Kidney (tissue), 14 donors: ENCODE results near the gene KLHL29. TPM values are rescaled to one million over a fixed set of nuclear protein-coding genes. Genes with fewer than 3 reads are reported as not detected.
A peak's percentile ranks its signal among the peaks of the same experiment; 100 is the strongest.

Experiments used
- DNase-seq, 5 donors: peaks; one replicate each; pipeline ENCODE4 v3.0.0-alpha.2; 2013 to 2020
- FAIRE-seq: peaks from 2 replicates; lab custom pipeline; 2012; peaks lifted over from hg19 to GRCh38; lab: Jason Lieb, UNC
- H3K27ac ChIP-seq, 2 donors: one replicate each; pipeline ENCODE4 v1.7.0; 2013; ENCODE audit warnings: low read depth in 2 of 2, low read length in 2 of 2, inconsistent platforms in 1 of 2
- H3K27me3 ChIP-seq: one replicate; pipeline ENCODE4 v1.7.1; 2013; ENCODE audit warnings: low read length, inconsistent platforms; ENCODE audit not compliant: control insufficient read depth, insufficient read depth
- H3K36me3 ChIP-seq, 3 donors: one replicate each; pipeline versions ENCODE4 v1.7.0 to v1.7.1; 2013; ENCODE audit warnings: low read length in 3 of 3, control low read depth in 1 of 3, inconsistent platforms in 1 of 3; ENCODE audit not compliant: insufficient read depth in 3 of 3, control insufficient read depth in 2 of 3
- H3K4me1 ChIP-seq, 3 donors: one replicate each; pipeline versions ENCODE4 v1.7.0 to v1.7.1; 2013; ENCODE audit warnings: low read length in 3 of 3, inconsistent platforms in 1 of 3, low read depth in 1 of 3; ENCODE audit not compliant: control insufficient read depth in 2 of 3, insufficient read depth in 2 of 3
- H3K4me3 ChIP-seq, 3 donors: one replicate each; pipeline versions ENCODE4 v1.7.0 to v1.8.1; 2013; ENCODE audit warnings: low read length in 3 of 3, control low read depth in 1 of 3, inconsistent platforms in 1 of 3
- H3K9ac ChIP-seq, 3 donors: one replicate each; pipeline versions ENCODE4 v1.7.0 to v1.7.1; 2013; ENCODE audit warnings: low read length in 3 of 3, control low read depth in 1 of 3, inconsistent platforms in 1 of 3
- H3K9me3 ChIP-seq, 3 donors: one replicate each; pipeline versions ENCODE4 v1.7.0 to v1.7.1; 2013; ENCODE audit warnings: low read length in 3 of 3, control low read depth in 1 of 3, inconsistent platforms in 1 of 3; ENCODE audit not compliant: control insufficient read depth in 2 of 3, insufficient read depth in 1 of 3
- CTCF ChIP-seq: IDR thresholded peaks from 3 replicates; pipeline ENCODE4 v1.5.1; 2012; ENCODE audit warnings: mild to moderate bottlenecking, moderate library complexity, borderline replicate concordance; ENCODE audit not compliant: insufficient read depth; ENCODE audit errors: extremely low read depth
- intact Hi-C: fragments of 100-400 bp; cut with DNase I; formaldehyde crosslinking; loops from one replicate; pipeline ENCODE4 v1.11.1; 2022
- polyA plus RNA-seq: library from polyadenylated mRNA; stranded (reverse); fragments of 350-450 nt; fragmentation: Illumina TruSeq; extraction: RNeasy Lipid Tissue Mini Kit (QIAGEN cat#74804); gene quantifications from one replicate; pipeline ENCODE4 v1.2.3, GENCODE V29; 2014; ENCODE audit warnings: low read depth, low replicate concordance; ENCODE audit not compliant: insufficient read depth
- total RNA-seq: library from RNA; stranded (reverse); fragmentation: NEBNext Ultra II Directional; extraction: Animal tissue kit (Norgen Biotek cat#: 25700); gene quantifications from one replicate; pipeline ENCODE4 v1.2.1, GENCODE V29; 2021
- donor health status: control.
- donor health status: control.
- donor health status: control.
- donor health status: control.
- donor health status: control.
- donor health status: DM: yes; HTN: yes; CAD: no.
- donor health status: Normal renal cell carcinoma (clear cell type).

Gene KLHL29
- total and polyA plus RNA-seq, 2 donors from 2014 or later = 1.5 to 10.5 TPM

DNA sequence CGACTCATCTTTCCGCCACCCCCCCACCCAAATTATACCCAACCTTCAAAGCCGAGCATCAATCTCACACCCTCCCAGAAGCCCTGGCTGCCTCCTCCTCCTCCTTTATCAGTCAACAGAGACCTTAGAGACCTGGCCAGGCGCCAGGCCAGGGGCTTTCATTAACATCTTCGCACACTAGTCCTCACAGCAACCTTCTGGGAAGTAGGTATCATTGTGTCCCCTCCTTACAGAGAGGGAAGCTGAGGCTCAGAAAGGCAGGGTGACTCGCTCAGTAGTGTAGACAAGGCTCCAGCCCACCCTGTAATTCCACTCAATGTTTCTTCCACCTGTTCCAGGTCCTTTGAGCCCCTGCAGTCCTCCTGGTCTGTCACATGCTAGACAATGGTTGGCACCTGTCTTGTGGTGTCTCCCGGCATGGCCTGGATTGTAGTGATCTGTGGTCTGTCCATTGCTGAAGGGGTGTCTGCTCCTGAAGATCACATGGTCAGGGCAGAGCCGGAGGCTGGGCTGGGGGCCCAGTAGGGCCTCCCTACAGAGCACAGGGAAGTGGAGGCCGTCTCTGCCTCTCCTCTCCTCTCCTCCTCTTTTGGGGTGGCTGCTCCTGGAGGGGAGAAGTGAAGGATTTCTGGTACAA lies 36.0 kb downstream of the KLHL29 start:
- DNase-seq (no peak), FAIRE-seq (no peak)
- peaks cover 5 to 8% (median 7%) of the 10 kb centered on the region in 3 donors for H3K4me1 ChIP-seq
- H3K36me3 ChIP-seq = no peaks in the 10 kb centered on the region
- H3K9me3 ChIP-seq = no peaks in the 10 kb centered on the region
- H3K9ac ChIP-seq = no peak overlapping the region
- H3K27ac ChIP-seq = no peak overlapping the region
- no peak for TF ChIP-seq CTCF
- H3K4me3 ChIP-seq = no peak overlapping the region
- intact Hi-C loops = no loop called here
- no peaks in the 10 kb centered on the region for H3K27me3 ChIP-seq

GRCh38 chr2:23422089-23423061 lies 37.4 kb downstream of the KLHL29 start:
- Histone ChIP-seq H3K4me3 (no peak overlapping the region), H3K9ac (no peak overlapping the region), H3K27ac (no peak overlapping the region), H3K27me3 (no peaks in the 10 kb centered on the region), H3K36me3 (no peaks in the 10 kb centered on the region), H3K4me1 (peaks cover 5 to 8% (median 7%) of the 10 kb centered on the region in 3 donors), H3K9me3 (no peaks in the 10 kb centered on the region)
- intact Hi-C loops = no loop called here
- DNase-seq = no peak
- no peak for FAIRE-seq
- TF ChIP-seq CTCF = no peak

GRCh38 chr2:23423062-23423872 lies 38.3 kb downstream of the KLHL29 start:
- Histone ChIP-seq H3K9ac (no peak overlapping the region), H3K4me3 (no peak overlapping the region), H3K9me3 (no peaks in the 10 kb centered on the region), H3K4me1 (peaks cover 4 to 8% (median 5%) of the 10 kb centered on the region in 3 donors), H3K27ac (no peak overlapping the region), H3K27me3 (no peaks in the 10 kb centered on the region), H3K36me3 (no peaks in the 10 kb centered on the region)
- no peak for TF ChIP-seq CTCF
- no peak for FAIRE-seq
- intact Hi-C loops = no loop called here
- peak in 2 of 5 donors; percentile 9 to 61 for DNase-seq
